GM23338 (cell line): Measurements from ENCODE around the gene NR1H3. TPM values are rescaled to one million over a fixed set of nuclear protein-coding genes. Genes with fewer than 3 reads are reported as not detected.

ENCODE experiments used
- EZH2 ChIP-seq: fragments of 200-600 bp; sonication (generic); IDR thresholded peaks from one replicate; pipeline ENCODE4 v1.8.0; 2017; ENCODE audit warnings: antibody characterized with exemption, mild to moderate bottlenecking, low read depth; ENCODE audit not compliant: unreplicated experiment
- EZH2phosphoT487 ChIP-seq: fragments of 200-600 bp; sonication (generic); IDR thresholded peaks from one replicate; pipeline ENCODE4 v1.8.1; 2018; ENCODE audit warnings: antibody characterized with exemption; ENCODE audit not compliant: unreplicated experiment
- NANOG ChIP-seq: IDR thresholded peaks from 2 replicates; pipeline ENCODE4 v1.6.1; 2016; ENCODE audit warnings: antibody characterized with exemption, borderline replicate concordance
- REST ChIP-seq: IDR thresholded peaks from one replicate; pipeline ENCODE4 v1.6.1; 2018; ENCODE audit warnings: antibody characterized with exemption; ENCODE audit not compliant: unreplicated experiment
- polyA plus RNA-seq: library from polyadenylated mRNA; unstranded; fragments of >200 nt; fragmentation: Nextera tagmentation; extraction: Ambion mirVana; gene quantifications from 2 replicates; pipeline ENCODE4 v1.2.1, GENCODE V29; 2016
- total RNA-seq: library from RNA; depleted of rRNA; stranded (reverse); fragments of >200 nt; shearing (Covaris generic); gene quantifications from 2 replicates; pipeline ENCODE4 v1.2.3, GENCODE V29; 2014
- TF ChIP-seq, protein P1 (sequence below): fragments of 250-450 bp; sonication (Bioruptor Pico); IDR thresholded peaks from 2 replicates; pipeline ENCODE4 v1.5.0; 2020; ENCODE audit warnings: mild to moderate bottlenecking, moderate library complexity

The NR1H3 gene
- total and polyA plus RNA-seq, 2 experiments from 2014 or later = 16.5 to 23.7 TPM

GRCh38 chr11:47284151-47284550 lies 26.4 kb downstream of the NR1H3 start (continued):
- TF ChIP-seq, protein P1, sequence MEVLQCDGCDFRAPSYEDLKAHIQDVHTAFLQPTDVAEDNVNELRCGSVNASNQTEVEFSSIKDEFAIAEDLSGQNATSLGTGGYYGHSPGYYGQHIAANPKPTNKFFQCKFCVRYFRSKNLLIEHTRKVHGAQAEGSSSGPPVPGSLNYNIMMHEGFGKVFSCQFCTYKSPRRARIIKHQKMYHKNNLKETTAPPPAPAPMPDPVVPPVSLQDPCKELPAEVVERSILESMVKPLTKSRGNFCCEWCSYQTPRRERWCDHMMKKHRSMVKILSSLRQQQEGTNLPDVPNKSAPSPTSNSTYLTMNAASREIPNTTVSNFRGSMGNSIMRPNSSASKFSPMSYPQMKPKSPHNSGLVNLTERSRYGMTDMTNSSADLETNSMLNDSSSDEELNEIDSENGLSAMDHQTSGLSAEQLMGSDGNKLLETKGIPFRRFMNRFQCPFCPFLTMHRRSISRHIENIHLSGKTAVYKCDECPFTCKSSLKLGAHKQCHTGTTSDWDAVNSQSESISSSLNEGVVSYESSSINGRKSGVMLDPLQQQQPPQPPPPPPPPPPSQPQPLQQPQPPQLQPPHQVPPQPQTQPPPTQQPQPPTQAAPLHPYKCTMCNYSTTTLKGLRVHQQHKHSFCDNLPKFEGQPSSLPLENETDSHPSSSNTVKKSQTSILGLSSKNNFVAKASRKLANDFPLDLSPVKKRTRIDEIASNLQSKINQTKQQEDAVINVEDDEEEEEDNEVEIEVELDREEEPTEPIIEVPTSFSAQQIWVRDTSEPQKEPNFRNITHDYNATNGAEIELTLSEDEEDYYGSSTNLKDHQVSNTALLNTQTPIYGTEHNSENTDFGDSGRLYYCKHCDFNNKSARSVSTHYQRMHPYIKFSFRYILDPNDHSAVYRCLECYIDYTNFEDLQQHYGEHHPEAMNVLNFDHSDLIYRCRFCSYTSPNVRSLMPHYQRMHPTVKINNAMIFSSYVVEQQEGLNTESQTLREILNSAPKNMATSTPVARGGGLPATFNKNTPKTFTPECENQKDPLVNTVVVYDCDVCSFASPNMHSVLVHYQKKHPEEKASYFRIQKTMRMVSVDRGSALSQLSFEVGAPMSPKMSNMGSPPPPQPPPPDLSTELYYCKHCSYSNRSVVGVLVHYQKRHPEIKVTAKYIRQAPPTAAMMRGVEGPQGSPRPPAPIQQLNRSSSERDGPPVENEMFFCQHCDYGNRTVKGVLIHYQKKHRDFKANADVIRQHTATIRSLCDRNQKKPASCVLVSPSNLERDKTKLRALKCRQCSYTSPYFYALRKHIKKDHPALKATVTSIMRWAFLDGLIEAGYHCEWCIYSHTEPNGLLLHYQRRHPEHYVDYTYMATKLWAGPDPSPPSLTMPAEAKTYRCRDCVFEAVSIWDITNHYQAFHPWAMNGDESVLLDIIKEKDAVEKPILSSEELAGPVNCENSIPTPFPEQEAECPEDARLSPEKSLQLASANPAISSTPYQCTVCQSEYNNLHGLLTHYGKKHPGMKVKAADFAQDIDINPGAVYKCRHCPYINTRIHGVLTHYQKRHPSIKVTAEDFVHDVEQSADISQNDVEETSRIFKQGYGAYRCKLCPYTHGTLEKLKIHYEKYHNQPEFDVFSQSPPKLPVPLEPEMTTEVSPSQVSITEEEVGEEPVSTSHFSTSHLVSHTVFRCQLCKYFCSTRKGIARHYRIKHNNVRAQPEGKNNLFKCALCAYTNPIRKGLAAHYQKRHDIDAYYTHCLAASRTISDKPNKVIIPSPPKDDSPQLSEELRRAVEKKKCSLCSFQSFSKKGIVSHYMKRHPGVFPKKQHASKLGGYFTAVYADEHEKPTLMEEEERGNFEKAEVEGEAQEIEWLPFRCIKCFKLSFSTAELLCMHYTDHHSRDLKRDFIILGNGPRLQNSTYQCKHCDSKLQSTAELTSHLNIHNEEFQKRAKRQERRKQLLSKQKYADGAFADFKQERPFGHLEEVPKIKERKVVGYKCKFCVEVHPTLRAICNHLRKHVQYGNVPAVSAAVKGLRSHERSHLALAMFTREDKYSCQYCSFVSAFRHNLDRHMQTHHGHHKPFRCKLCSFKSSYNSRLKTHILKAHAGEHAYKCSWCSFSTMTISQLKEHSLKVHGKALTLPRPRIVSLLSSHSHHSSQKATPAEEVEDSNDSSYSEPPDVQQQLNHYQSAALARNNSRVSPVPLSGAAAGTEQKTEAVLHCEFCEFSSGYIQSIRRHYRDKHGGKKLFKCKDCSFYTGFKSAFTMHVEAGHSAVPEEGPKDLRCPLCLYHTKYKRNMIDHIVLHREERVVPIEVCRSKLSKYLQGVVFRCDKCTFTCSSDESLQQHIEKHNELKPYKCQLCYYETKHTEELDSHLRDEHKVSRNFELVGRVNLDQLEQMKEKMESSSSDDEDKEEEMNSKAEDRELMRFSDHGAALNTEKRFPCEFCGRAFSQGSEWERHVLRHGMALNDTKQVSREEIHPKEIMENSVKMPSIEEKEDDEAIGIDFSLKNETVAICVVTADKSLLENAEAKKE (CRISPR knock-in tag) = no peak
- TF ChIP-seq REST (no peak), NANOG (no peak), EZH2phosphoT487 (no peak), EZH2 (no peak)
